ENCODE data around the gene CD99. TPM values are rescaled to one million over a fixed set of nuclear protein-coding genes. Genes with fewer than 3 reads are reported as not detected.
"Not testable (repeated sequence)": the region's sequence is repeated elsewhere in the genome, so short reads cannot be mapped to it uniquely, and the experiment has no call there.

CD99 gene
- total RNA-seq, 4 donors from 2014 or later = 167 to 213 (median 179) TPM

GRCh38 chrX:2774057-2774456 is 83.0 kb downstream of the CD99 start:
- Histone ChIP-seq H3K27me3 (no peaks in the 10 kb centered on the region), H3K4me3 (replicated peaks in 1 of 3) (no peak overlapping the region), H3K9me3 (no peaks in the 10 kb centered on the region), H3K4me1 (no peaks in the 10 kb centered on the region), H3K36me3 (no peaks in the 10 kb centered on the region), H3K27ac (no peak overlapping the region)
- 86 to 92% methylated on average over 5 of the region's 5 CpGs for WGBS, 2 donors
- TF ChIP-seq POLR2A (IDR thresholded peaks at IDR 0.05) (no peak), CTCF (IDR thresholded peaks at IDR 0.05) (no peak)
- DNase-seq = no peak
- intact Hi-C loops (cut with DNase I) = no loop called here

- Histone ChIP-seq H3K4me3 (replicated peaks in 1 of 3) (no peak overlapping the region), H3K27me3 (no peaks in the 10 kb centered on the region), H3K9me3 (no peaks in the 10 kb centered on the region), H3K27ac (no peak overlapping the region), H3K4me1 (no peaks in the 10 kb centered on the region), H3K36me3 (no peaks in the 10 kb centered on the region)
- WGBS, 2 donors = 94 to 96% methylated on average over 3 of the region's 3 CpGs
- no peak for TF ChIP-seq CTCF (IDR thresholded peaks at IDR 0.05)
- TF ChIP-seq POLR2A (IDR thresholded peaks at IDR 0.05) = no peak
- no peak for DNase-seq
- intact Hi-C loops (cut with DNase I) = no loop called here
These were observed 83.7 kb downstream of the CD99 start for GRCh38 chrX:2774776-2775175.

GRCh38 chrX:2780472-2781225 is 89.6 kb downstream of the CD99 start:
- DNase-seq; H3K27me3 ChIP-seq; H3K9me3 ChIP-seq; H3K4me3 ChIP-seq (replicated peaks in 1 of 3); intact Hi-C loops (cut with DNase I); H3K4me1 ChIP-seq; H3K27ac ChIP-seq; H3K36me3 ChIP-seq: not testable (repeated sequence)
- 63 to 66% methylated on average over 11 to 12 of the region's 12 CpGs for WGBS, 2 donors

GRCh38 chrX:2781226-2781571 is 90.1 kb downstream of the CD99 start:
- no peak for DNase-seq
- WGBS, 2 donors = 80 to 93% methylated on average over 1 of the region's 1 CpG
- Histone ChIP-seq H3K4me1 (no peaks in the 10 kb centered on the region), H3K27ac (no peak overlapping the region), H3K36me3 (no peaks in the 10 kb centered on the region), H3K27me3 (no peaks in the 10 kb centered on the region), H3K9me3 (no peaks in the 10 kb centered on the region), H3K4me3 (replicated peaks in 1 of 3) (no peak overlapping the region)
- TF ChIP-seq POLR2A (IDR thresholded peaks at IDR 0.05) = no peak
- no peak for TF ChIP-seq CTCF (IDR thresholded peaks at IDR 0.05)
- intact Hi-C loops (cut with DNase I) = no loop called here

GRCh38 chrX:2781698-2782097 is 90.6 kb downstream of the CD99 start:
- intact Hi-C loops (cut with DNase I) = no loop called here
- H3K27ac ChIP-seq = no peak overlapping the region
- WGBS, 2 donors = 31 to 38% methylated on average over 6 of the region's 6 CpGs

More at GRCh38 chrX:2781698-2782097, 90.6 kb downstream of the CD99 start:
- H3K4me3 ChIP-seq (replicated peaks in 1 of 3) = no peak overlapping the region
- TF ChIP-seq POLR2A (IDR thresholded peaks at IDR 0.05) (no peak), CTCF (IDR thresholded peaks at IDR 0.05) (no peak)
- H3K36me3 ChIP-seq = no peaks in the 10 kb centered on the region
- no peak for DNase-seq
- no peaks in the 10 kb centered on the region for H3K27me3 ChIP-seq
- H3K4me1 ChIP-seq = no peaks in the 10 kb centered on the region
- H3K9me3 ChIP-seq = no peaks in the 10 kb centered on the region
